GM12878 (cell line): Measurements from ENCODE around the gene SAC3D1. TPM values are rescaled to one million over a fixed set of nuclear protein-coding genes. Genes with fewer than 3 reads are reported as not detected.

Source experiments
- ATAC-seq: fragments of 200-7000 bp; cut with Tn5 transposase; 3 replicates; pipeline ENCODE4 v1.9.1; 2020; ENCODE audit warnings: mild to moderate bottlenecking, moderate library complexity
- BruUV-seq: library from RNA; stranded (reverse); fragments of 400-500 nt; replicated peaks from 2 replicates; lab custom pipeline; 2021; lab: Mats Ljungman, UMichigan
- CTCF ChIA-PET: fragments of 300-600 bp; sonication (Branson Sonifier 250); formaldehyde crosslinking; extraction: SDS; loops from one replicate; lab custom pipeline; 2021; ENCODE audit warnings: inconsistent platforms; lab: Yijun Ruan, JAX
- POLR2A ChIA-PET: fragments of 350-600 bp; formaldehyde crosslinking; extraction: SDS; loops from one replicate; lab custom pipeline; 2021; ENCODE audit warnings: inconsistent platforms; lab: Charles Lee
- RAD21 ChIA-PET: fragments of 300-600 bp; sonication (Branson Sonifier 250); formaldehyde crosslinking; loops from one replicate; lab custom pipeline; 2023; ENCODE audit warnings: antibody characterized with exemption; ENCODE audit not compliant: unreplicated experiment; lab: Charles Lee
- SMC1A ChIA-PET: fragments of 300-600 bp; sonication (Branson Sonifier 250); formaldehyde crosslinking; loops from one replicate; lab custom pipeline; 2023; ENCODE audit not compliant: unreplicated experiment, uncharacterized antibody; lab: Charles Lee
- DNase-seq: peaks from one replicate; pipeline ENCODE4 v3.0.0-alpha.2; 2011; ENCODE audit warnings: low read depth, low spot score
- FAIRE-seq: peaks from 3 replicates; lab custom pipeline; 2011; peaks lifted over from hg19 to GRCh38; lab: Jason Lieb, UNC
- H2AFZ ChIP-seq: 2 replicates; pipeline ENCODE4 v1.6.0; 2011; ENCODE audit warnings: low read depth, low read length, control low read depth; ENCODE audit not compliant: control insufficient read depth
- H3K27ac ChIP-seq: 2 replicates; pipeline ENCODE4 v1.5.1; 2011; ENCODE audit warnings: control low read depth; ENCODE audit not compliant: control insufficient read depth, insufficient read depth
- H3K27me3 ChIP-seq, 2 experiments: replicated peaks in 1 of 2; 2 replicates each; pipeline versions ENCODE4 v1.6.0 to v1.6.1; 2011; ENCODE audit warnings: low read length in 1 of 2; ENCODE audit not compliant: control insufficient read depth in 2 of 2, insufficient read depth in 2 of 2
- H3K36me3 ChIP-seq, 2 experiments: 2 replicates each; pipeline ENCODE4 v1.5.1; 2011; ENCODE audit warnings: low read length in 1 of 2; ENCODE audit not compliant: control insufficient read depth in 2 of 2, insufficient read depth in 2 of 2
- H3K4me1 ChIP-seq: 2 replicates; pipeline ENCODE4 v1.6.1; 2011; ENCODE audit warnings: mild to moderate bottlenecking, low read length, moderate library complexity, mixed read lengths; ENCODE audit not compliant: control insufficient read depth, insufficient read depth
- H3K4me2 ChIP-seq: 2 replicates; pipeline ENCODE4 v1.6.0; 2011; ENCODE audit warnings: control low read depth; ENCODE audit not compliant: control insufficient read depth, insufficient read depth
- H3K4me3 ChIP-seq: fragments of 200-600 bp; sonication (generic); 2 replicates; pipeline ENCODE4 v1.5.1; 2016
- H3K79me2 ChIP-seq: 2 replicates; pipeline ENCODE4 v1.6.0; 2011; ENCODE audit warnings: low read length; ENCODE audit not compliant: control insufficient read depth, insufficient read depth
- H3K9ac ChIP-seq: 2 replicates; pipeline ENCODE4 v1.8.0; 2011; ENCODE audit warnings: low read length, control low read depth, mixed read lengths; ENCODE audit not compliant: control insufficient read depth, insufficient read depth
- H3K9me3 ChIP-seq: replicated peaks from 3 replicates; pipeline ENCODE4 v1.5.1; 2011; ENCODE audit warnings: mild to moderate bottlenecking, low read length; ENCODE audit not compliant: control insufficient read depth, insufficient read depth
- H4K20me1 ChIP-seq: 2 replicates; pipeline ENCODE4 v1.6.0; 2011; ENCODE audit not compliant: control insufficient read depth, insufficient read depth
- BHLHE40 ChIP-seq, 2 experiments: fragments of 450-650 bp in 1 of 2; IDR thresholded peaks; 2 replicates each; pipeline ENCODE4 v1.6.1; 2011 to 2017; ENCODE audit warnings: low read depth in 2 of 2, borderline replicate concordance in 1 of 2, improper control_type of control experiment in 1 of 2, low read length in 1 of 2, mild to moderate bottlenecking in 1 of 2
- BMI1 ChIP-seq: fragments of 450-650 bp; IDR thresholded peaks from 2 replicates; pipeline ENCODE4 v1.6.1; 2016; ENCODE audit warnings: mild to moderate bottlenecking, moderate library complexity, borderline replicate concordance
- BRCA1 ChIP-seq: IDR thresholded peaks from 2 replicates; pipeline ENCODE4 v1.6.1; 2011; ENCODE audit warnings: low read depth, low read length, improper control_type of control experiment
- E2F8 ChIP-seq: fragments of 450-650 bp; IDR thresholded peaks from 2 replicates; pipeline ENCODE4 v1.6.1; 2018; ENCODE audit warnings: mild to moderate bottlenecking, low read depth, moderate library complexity; ENCODE audit not compliant: partially characterized antibody
- EED ChIP-seq: sonication (generic); IDR thresholded peaks from 2 replicates; pipeline ENCODE4 v1.6.1; 2016; ENCODE audit warnings: antibody characterized with exemption, low read depth
- MEF2A ChIP-seq: IDR thresholded peaks from 2 replicates; pipeline ENCODE4 v1.6.1; 2011; ENCODE audit warnings: low read depth, mild to moderate bottlenecking, low read length, moderate library complexity; ENCODE audit not compliant: insufficient read depth
- NFYB ChIP-seq: IDR thresholded peaks from 2 replicates; pipeline ENCODE4 v1.6.1; 2011; ENCODE audit warnings: low read depth, mild to moderate bottlenecking, low read length, improper control_type of control experiment, moderate library complexity; ENCODE audit not compliant: insufficient read depth
- NR2C1 ChIP-seq: fragments of 450-650 bp; IDR thresholded peaks from 2 replicates; pipeline ENCODE4 v1.6.1; 2017; ENCODE audit warnings: antibody characterized with exemption, mild to moderate bottlenecking, moderate library complexity
- NR2C2 ChIP-seq: IDR thresholded peaks from 2 replicates; pipeline ENCODE4 v1.6.1; 2011; ENCODE audit warnings: borderline replicate concordance, low read depth; ENCODE audit not compliant: control insufficient read depth, insufficient read length
- PAX5 ChIP-seq: IDR thresholded peaks from 2 replicates; pipeline ENCODE4 v1.6.1; 2011; ENCODE audit warnings: low read depth, low read length, borderline replicate concordance
- SMARCA5 ChIP-seq: fragments of 450-650 bp; IDR thresholded peaks from 2 replicates; pipeline ENCODE4 v1.6.1; 2017; ENCODE audit warnings: mild to moderate bottlenecking
- TBL1XR1 ChIP-seq: IDR thresholded peaks from 2 replicates; pipeline ENCODE4 v1.6.1; 2012; ENCODE audit warnings: low read depth, low read length, improper control_type of control experiment
- ZNF24 ChIP-seq: fragments of 450-650 bp; IDR thresholded peaks from 2 replicates; pipeline ENCODE4 v1.6.1; 2017; ENCODE audit warnings: antibody characterized with exemption, mild to moderate bottlenecking
- ZSCAN29 ChIP-seq: fragments of 450-650 bp; IDR thresholded peaks from 2 replicates; pipeline ENCODE4 v1.6.1; 2017; ENCODE audit warnings: mild to moderate bottlenecking, moderate library complexity
- ZZZ3 ChIP-seq: IDR thresholded peaks from 2 replicates; pipeline ENCODE4 v1.6.1; 2011; ENCODE audit warnings: low read depth; ENCODE audit not compliant: control insufficient read depth, insufficient read length
- WGBS: methylation state at CpG from one replicate; pipeline ENCODE4 v1.1.6; 2016; ENCODE audit warnings: low lambda C conversion rate; ENCODE audit not compliant: insufficient replicate concordance, insufficient coverage; ENCODE audit errors: missing lambda C conversion rate; 5-methylcytosine and 5-hydroxymethylcytosine counted together
- in situ Hi-C: fragments of 300-500 bp; cut with MboI; formaldehyde crosslinking; loops from 9 replicates; pipeline ENCODE4 v1.14.3; 2018; ENCODE audit warnings: mixed read lengths
- intact Hi-C: fragments of 100-400 bp; cut with micrococcal nuclease; formaldehyde crosslinking; loops from one replicate; pipeline ENCODE4 v1.14.2; 2022; ENCODE audit not compliant: unreplicated experiment
- polyA plus RNA-seq, 11 experiments: library from polyadenylated mRNA; depleted of rRNA in 4 of 11; unstranded in 6 of 11; stranded (reverse) in 5 of 11; fragments of >200 nt; fragmentation: Nextera tagmentation in 4 of 11; fragmentation: Illumina TruSeq in 1 of 11; extraction: Ambion mirVana in 4 of 11; extraction: Trizol in 1 of 11; gene quantifications; 1 replicate in 1 of 11; 2 replicates in 10 of 11; pipeline versions ENCODE4 v1.2.1 to v1.2.3, GENCODE V29; 2011 to 2016; ENCODE audit warnings: inconsistent platforms in 2 of 11, missing spikeins in 2 of 11, low read depth in 1 of 11
- total RNA-seq, 4 experiments: library from RNA; depleted of rRNA in 3 of 4; stranded (reverse); fragments of >200 nt in 3 of 4; fragmentation: Illumina TruSeq in 1 of 4; extraction: Trizol in 1 of 4; gene quantifications; 2 replicates each; pipeline versions ENCODE4 v1.2.1 to v1.2.3, GENCODE V29; 2013 to 2021

SAC3D1 gene
- total and polyA plus RNA-seq, 10 of the 15 experiments (the other 5 are each of a cell fraction or from before 2014, with no cell fraction given) = 0.16 to 44.6 (median 12.1) TPM

DNA sequence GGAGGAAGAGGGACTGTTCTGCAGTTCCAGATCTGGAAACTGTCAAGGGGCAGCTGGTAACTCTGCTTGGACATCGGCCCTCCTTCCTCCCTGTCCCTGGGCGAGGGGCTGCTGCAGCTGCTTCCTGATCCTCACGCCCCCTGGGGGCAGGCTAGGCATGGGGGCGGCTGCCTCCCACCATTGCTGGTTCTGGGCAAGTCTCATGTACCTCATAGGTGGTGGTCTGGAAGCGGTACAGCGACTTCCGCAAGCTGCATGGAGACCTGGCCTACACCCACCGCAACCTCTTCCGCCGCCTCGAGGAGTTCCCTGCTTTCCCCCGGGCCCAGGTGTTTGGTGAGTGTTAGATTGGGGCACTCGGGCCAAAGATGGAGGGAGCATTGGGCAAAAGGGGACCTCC is 8.8 kb upstream of the SAC3D1 start:
- Histone ChIP-seq H3K4me2 (no peak overlapping the region), H4K20me1 (no peaks in the 10 kb centered on the region), H3K9me3 (no peaks in the 10 kb centered on the region)
- intact Hi-C loops = no loop called here
- TF ChIP-seq SMARCA5 (no peak), MEF2A (no peak), NR2C1 (no peak), ZNF24 (no peak), EED (no peak), ZSCAN29 (no peak), BHLHE40 (IDR thresholded peaks at IDR 0.05; ENCODE audit: borderline replicate concordance in 1 of 2, low read depth in 2 of 2, low read length in 1 of 2) (no peak), E2F8 (no peak), NFYB (no peak), BRCA1 (no peak), NR2C2 (no peak), ZZZ3 (no peak), TBL1XR1 (no peak), BMI1 (no peak), PAX5 (no peak)
- TF ChIP-seq, all 136 proteins: peak for 0
- BruUV-seq = no TSS peak
- no peak for DNase-seq
- POLR2A ChIA-PET = no interaction called here
- ATAC-seq = no peak
- 77% methylated on average over 12 of the region's 13 CpGs for WGBS
- no peaks in the 10 kb centered on the region for H3K27me3 ChIP-seq
- H3K79me2 ChIP-seq = peaks cover 1% of the 10 kb centered on the region; the same call in 1 of the 2 replicates
- no peak overlapping the region for H3K4me3 ChIP-seq
- H3K27ac ChIP-seq = no peak overlapping the region; the same call in 1 of the 2 replicates
- FAIRE-seq = no peak
- no peak overlapping the region for H2AFZ ChIP-seq
- peaks cover 4% of the 10 kb centered on the region; the same call in 1 of the 2 replicates for H3K4me1 ChIP-seq
- SMC1A ChIA-PET = interaction anchor here (1.6 kb wide), 1 partner anchor 9 kb away, joined by 4 read pairs; the partner anchor contains the start of gene SAC3D1
- H3K36me3 ChIP-seq = 0 out of 4 replicates have a peak, but pooled peaks cover 0 to 4% of the 10 kb centered on the region in 2 experiments
- RAD21 ChIA-PET = no interaction called here
- in situ Hi-C loops = no loop called here
- no peak overlapping the region for H3K9ac ChIP-seq
- CTCF ChIA-PET = interaction anchor here (1.7 kb wide), 2 partner anchors 18 to 80 kb away, joined by 4 to 7 read pairs; partner anchors contain the start of gene ARL2
